HUES6 (cell line): ENCODE results near the gene KLF16.

ENCODE experiments used
- H3K27ac ChIP-seq: 2 replicates; pipeline ENCODE4 v1.7.0; 2013; ENCODE audit warnings: low read depth, mild to moderate bottlenecking, low read length, inconsistent platforms
- H3K27me3 ChIP-seq: 2 replicates; pipeline ENCODE4 v1.6.1; 2013; ENCODE audit warnings: low read length; ENCODE audit not compliant: control insufficient read depth, insufficient read depth
- H3K36me3 ChIP-seq: 2 replicates; pipeline ENCODE4 v1.6.1; 2013; ENCODE audit warnings: low read length; ENCODE audit not compliant: control insufficient read depth, insufficient read depth
- H3K4me1 ChIP-seq: 2 replicates; pipeline ENCODE4 v1.6.1; 2013; ENCODE audit warnings: low read length; ENCODE audit not compliant: control insufficient read depth, insufficient read depth
- H3K4me3 ChIP-seq: 2 replicates; pipeline ENCODE4 v1.5.1; 2013; ENCODE audit warnings: low read depth, low read length
- H3K9ac ChIP-seq: one replicate; pipeline ENCODE4 v1.6.1; 2013; ENCODE audit warnings: mild to moderate bottlenecking, low read length
- H3K9me3 ChIP-seq: 2 replicates; pipeline ENCODE4 v1.6.1; 2013; ENCODE audit warnings: low read depth, low read length; ENCODE audit not compliant: control insufficient read depth, insufficient read depth

The KLF16 gene

DNA sequence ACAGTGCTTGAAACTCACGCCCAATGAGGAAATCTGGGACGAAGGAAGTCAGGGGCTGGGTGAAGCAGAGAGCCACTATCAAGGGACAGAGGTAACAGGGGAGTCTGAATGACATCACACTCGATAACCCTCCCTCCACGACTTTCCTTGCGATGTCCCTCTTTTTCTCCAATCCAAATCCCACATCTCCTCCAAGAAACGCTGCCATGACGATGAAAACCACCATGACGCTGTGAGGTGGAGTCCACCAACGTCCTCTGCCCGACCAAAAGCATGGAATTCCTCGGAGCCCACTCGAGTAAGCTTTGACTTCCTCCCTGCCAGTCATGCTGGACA, 16.1 kb downstream of the KLF16 start:
- H3K4me1 ChIP-seq, result peaks cover 13% of the 10 kb centered on the region

DNA sequence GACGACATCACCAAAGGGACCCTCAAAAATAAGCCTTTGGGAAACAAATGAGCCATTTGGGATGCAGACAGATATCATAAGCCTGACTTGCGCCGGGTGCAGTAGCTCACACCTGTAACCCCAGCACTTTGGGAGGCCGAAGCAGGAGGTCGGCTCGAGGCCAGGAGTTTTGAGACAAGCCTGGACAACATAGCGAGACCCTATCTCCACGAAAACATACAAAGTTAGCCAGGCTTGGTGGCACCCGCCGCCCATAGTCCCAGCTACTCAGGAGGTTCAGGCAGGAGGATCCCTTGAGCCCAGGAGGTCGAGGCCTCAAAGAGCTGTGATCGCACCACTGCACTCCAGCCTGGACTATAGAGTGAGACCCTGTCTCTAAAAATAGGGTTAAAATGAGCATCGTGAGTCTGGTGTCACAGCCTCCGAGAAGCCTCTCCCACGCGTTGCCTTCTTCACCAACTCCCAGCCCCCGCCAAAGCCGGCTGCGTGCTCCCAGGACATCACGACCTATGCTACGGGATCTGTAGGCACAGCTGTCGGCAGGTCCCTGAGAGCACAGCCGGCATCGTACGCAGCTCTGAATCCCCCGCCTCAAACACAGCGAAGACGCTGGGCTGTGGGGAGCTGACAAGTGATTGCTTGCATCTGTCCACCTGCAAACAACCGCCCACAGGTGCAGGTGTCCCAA, 16.7 kb downstream of the KLF16 start:
- Histone ChIP-seq H3K9ac (peak overlapping the region; percentile 100), H3K27ac (no peak overlapping the region), H3K9me3 (no peaks in the 10 kb centered on the region), H3K36me3 (no peaks in the 10 kb centered on the region), H3K4me1 (peaks cover 10% of the 10 kb centered on the region), H3K27me3 (no peaks in the 10 kb centered on the region), H3K4me3 (peak overlapping the region; percentile 99)

More for the DNA sequence above, 16.1 kb downstream of the KLF16 start:
- Histone ChIP-seq H3K27me3 (no peaks in the 10 kb centered on the region), H3K27ac (peak overlapping the region; percentile 100; the same call in 1 of the 2 replicates), H3K9me3 (no peaks in the 10 kb centered on the region), H3K9ac (peak overlapping the region; percentile 100), H3K36me3 (no peaks in the 10 kb centered on the region), H3K4me3 (peak overlapping the region; percentile 99)

GRCh38 chr19:1845642-1846041, 17.7 kb downstream of the KLF16 start:
- H3K9ac ChIP-seq, result no peak overlapping the region
- no peak overlapping the region for H3K27ac ChIP-seq
- no peaks in the 10 kb centered on the region for H3K36me3 ChIP-seq
- H3K27me3 ChIP-seq, result no peaks in the 10 kb centered on the region
- no peak overlapping the region for H3K4me3 ChIP-seq
- peaks cover 10% of the 10 kb centered on the region for H3K4me1 ChIP-seq
- no peaks in the 10 kb centered on the region for H3K9me3 ChIP-seq

DNA sequence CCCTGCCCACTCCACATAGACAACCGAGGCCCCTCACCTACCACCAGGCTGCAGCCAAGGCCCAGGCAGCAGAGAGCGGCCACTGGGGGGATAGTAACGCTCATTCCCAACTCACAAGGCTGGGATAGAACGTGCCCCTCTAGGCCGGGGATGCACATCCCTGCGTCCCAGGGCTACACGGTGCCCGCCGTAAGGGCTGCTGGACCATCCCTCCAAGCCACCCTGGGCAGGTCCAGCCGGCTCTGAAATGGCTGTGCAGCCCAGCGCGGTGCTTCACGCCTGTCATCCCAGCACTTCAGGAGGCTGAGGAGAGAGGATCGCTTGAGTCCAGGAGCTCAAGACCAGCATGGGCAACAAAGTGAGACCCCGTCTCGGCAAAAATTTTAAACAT, 18.3 kb downstream of the KLF16 start:
- no peaks in the 10 kb centered on the region for H3K9me3 ChIP-seq
- no peak overlapping the region for H3K9ac ChIP-seq
- no peak overlapping the region for H3K4me3 ChIP-seq
- H3K4me1 ChIP-seq, result peaks cover 10% of the 10 kb centered on the region
- 0 out of 2 replicates have a peak, but pooled peaks cover under 1% of the 10 kb centered on the region for H3K36me3 ChIP-seq
- H3K27ac ChIP-seq, result no peak overlapping the region
- no peaks in the 10 kb centered on the region for H3K27me3 ChIP-seq

GRCh38 chr19:1844513-1845124, 18.8 kb downstream of the KLF16 start:
- no peak overlapping the region for H3K4me3 ChIP-seq
- H3K9ac ChIP-seq, result no peak overlapping the region
- H3K36me3 ChIP-seq, result peaks cover 6% of the 10 kb centered on the region; the same call in 1 of the 2 replicates
- peaks cover 10% of the 10 kb centered on the region for H3K4me1 ChIP-seq
- H3K27ac ChIP-seq, result no peak overlapping the region
- H3K27me3 ChIP-seq, result no peaks in the 10 kb centered on the region
- no peaks in the 10 kb centered on the region for H3K9me3 ChIP-seq

GRCh38 chr19:1843646-1844394, 19.6 kb downstream of the KLF16 start:
- no peaks in the 10 kb centered on the region for H3K9me3 ChIP-seq
- peaks cover 7% of the 10 kb centered on the region; the same call in 1 of the 2 replicates for H3K36me3 ChIP-seq
- no peaks in the 10 kb centered on the region for H3K27me3 ChIP-seq
- peaks cover 10% of the 10 kb centered on the region for H3K4me1 ChIP-seq
- H3K27ac ChIP-seq, result no peak overlapping the region
- H3K4me3 ChIP-seq, result no peak overlapping the region
- H3K9ac ChIP-seq, result no peak overlapping the region

- H3K36me3 ChIP-seq, result peaks cover 7% of the 10 kb centered on the region
- no peak overlapping the region for H3K9ac ChIP-seq
- no peak overlapping the region for H3K27ac ChIP-seq
- peaks cover 10% of the 10 kb centered on the region for H3K4me1 ChIP-seq
- no peaks in the 10 kb centered on the region for H3K27me3 ChIP-seq
- H3K4me3 ChIP-seq, result no peak overlapping the region
- H3K9me3 ChIP-seq, result no peaks in the 10 kb centered on the region
Measured at GRCh38 chr19:1843116-1843515, 20.3 kb downstream of the KLF16 start.

DNA sequence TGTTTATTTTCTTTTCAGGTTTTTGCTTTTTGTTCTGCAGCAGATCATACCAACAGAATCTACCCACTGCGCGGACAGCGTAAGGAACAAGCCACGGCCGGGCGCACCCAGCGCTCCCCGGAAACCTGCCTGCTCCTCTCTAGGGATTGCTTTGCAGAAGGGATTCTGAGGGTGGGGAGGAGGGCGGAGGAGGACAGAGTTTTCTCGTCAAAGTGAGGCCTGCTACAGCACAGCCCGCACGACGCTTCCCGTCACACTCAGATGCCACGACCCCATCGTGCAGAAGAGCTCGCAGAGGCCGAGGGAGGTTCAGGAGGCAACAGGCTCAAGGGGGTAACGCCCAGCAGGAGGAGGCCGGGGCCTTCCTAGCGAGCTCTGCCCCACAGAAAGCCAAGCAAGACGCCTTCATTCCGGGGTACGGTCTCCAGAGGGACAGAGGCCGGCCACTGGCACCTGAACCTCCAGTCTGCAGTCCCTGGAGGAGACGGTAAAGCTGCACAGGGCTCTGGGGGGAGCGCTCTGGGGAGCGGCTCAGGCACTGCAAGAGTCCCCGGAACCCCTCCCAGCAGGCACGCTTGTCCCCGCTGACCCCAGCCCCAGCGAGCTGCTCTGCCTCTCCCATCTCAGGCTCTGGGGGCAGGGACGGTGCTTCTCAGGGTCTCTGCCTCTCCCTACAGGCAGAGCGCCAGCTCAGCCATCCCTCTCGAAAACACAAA, 22.0 kb downstream of the KLF16 start:
- Histone ChIP-seq H3K9me3 (no peaks in the 10 kb centered on the region), H3K27me3 (no peaks in the 10 kb centered on the region), H3K36me3 (peaks cover 7% of the 10 kb centered on the region), H3K27ac (no peak overlapping the region), H3K4me1 (peaks cover 8% of the 10 kb centered on the region), H3K9ac (peak overlapping the region; percentile 42), H3K4me3 (no peak overlapping the region)

DNA sequence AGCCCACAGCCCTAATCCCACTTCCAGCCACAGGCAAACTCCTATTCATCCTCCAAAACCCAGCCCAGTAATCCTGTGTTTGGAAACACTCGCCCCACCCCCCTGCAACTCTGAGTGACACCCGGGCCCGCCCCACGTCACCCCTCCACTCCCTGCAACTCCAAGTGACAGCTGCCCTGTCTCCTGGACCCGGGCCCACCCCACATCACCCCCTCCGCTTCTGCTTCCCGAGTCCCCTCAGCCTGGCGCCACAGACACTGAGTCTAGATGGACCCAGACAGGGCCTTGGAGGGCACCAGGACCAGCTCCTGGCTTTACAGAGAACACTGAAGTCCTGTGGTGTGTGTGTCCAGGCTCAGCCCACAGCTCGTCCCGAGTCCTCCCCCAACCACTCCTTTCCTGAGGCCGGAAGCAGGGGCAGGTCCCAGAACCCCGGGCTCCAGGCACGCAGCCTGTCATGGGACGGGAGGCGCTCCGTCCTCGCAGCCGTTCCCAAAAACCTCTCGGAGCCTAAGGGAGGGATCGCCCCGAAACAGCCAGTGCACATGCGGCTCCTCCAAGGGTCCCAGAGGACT, 22.8 kb downstream of the KLF16 start:
- H3K36me3 ChIP-seq, result peaks cover 7% of the 10 kb centered on the region
- H3K27ac ChIP-seq, result no peak overlapping the region
- H3K4me1 ChIP-seq, result peaks cover 8% of the 10 kb centered on the region
- H3K4me3 ChIP-seq, result no peak overlapping the region
- no peak overlapping the region for H3K9ac ChIP-seq
- no peaks in the 10 kb centered on the region for H3K9me3 ChIP-seq
- no peaks in the 10 kb centered on the region for H3K27me3 ChIP-seq

GRCh38 chr19:1839658-1840540, 23.5 kb downstream of the KLF16 start:
- Histone ChIP-seq H3K4me3 (no peak overlapping the region), H3K27ac (no peak overlapping the region), H3K36me3 (peaks cover 7% of the 10 kb centered on the region), H3K4me1 (peaks cover 8% of the 10 kb centered on the region), H3K27me3 (no peaks in the 10 kb centered on the region), H3K9ac (no peak overlapping the region), H3K9me3 (no peaks in the 10 kb centered on the region)
